GM12878 (cell line): Measurements from ENCODE around the gene C1S. TPM values are rescaled to one million over a fixed set of nuclear protein-coding genes. Genes with fewer than 3 reads are reported as not detected.
"Not testable (repeated sequence)": the region's sequence is repeated elsewhere in the genome, so short reads cannot be mapped to it uniquely, and the experiment has no call there.

Experiments used
- ATAC-seq: fragments of 200-7000 bp; cut with Tn5 transposase; 3 replicates; pipeline ENCODE4 v1.9.1; 2020; ENCODE audit warnings: mild to moderate bottlenecking, moderate library complexity
- BruUV-seq: library from RNA; stranded (reverse); fragments of 400-500 nt; replicated peaks from 2 replicates; lab custom pipeline; 2021; lab: Mats Ljungman, UMichigan
- CTCF ChIA-PET: fragments of 300-600 bp; sonication (Branson Sonifier 250); formaldehyde crosslinking; extraction: SDS; loops from one replicate; lab custom pipeline; 2021; ENCODE audit warnings: inconsistent platforms; lab: Yijun Ruan, JAX
- POLR2A ChIA-PET: fragments of 350-600 bp; formaldehyde crosslinking; extraction: SDS; loops from one replicate; lab custom pipeline; 2021; ENCODE audit warnings: inconsistent platforms; lab: Charles Lee
- RAD21 ChIA-PET: fragments of 300-600 bp; sonication (Branson Sonifier 250); formaldehyde crosslinking; loops from one replicate; lab custom pipeline; 2023; ENCODE audit warnings: antibody characterized with exemption; ENCODE audit not compliant: unreplicated experiment; lab: Charles Lee
- SMC1A ChIA-PET: fragments of 300-600 bp; sonication (Branson Sonifier 250); formaldehyde crosslinking; loops from one replicate; lab custom pipeline; 2023; ENCODE audit not compliant: unreplicated experiment, uncharacterized antibody; lab: Charles Lee
- DNase-seq: peaks from one replicate; pipeline ENCODE4 v3.0.0-alpha.2; 2011; ENCODE audit warnings: low read depth, low spot score
- FAIRE-seq: peaks from 3 replicates; lab custom pipeline; 2011; peaks lifted over from hg19 to GRCh38; lab: Jason Lieb, UNC
- H2AFZ ChIP-seq: 2 replicates; pipeline ENCODE4 v1.6.0; 2011; ENCODE audit warnings: low read depth, low read length, control low read depth; ENCODE audit not compliant: control insufficient read depth
- H3K27ac ChIP-seq: 2 replicates; pipeline ENCODE4 v1.5.1; 2011; ENCODE audit warnings: control low read depth; ENCODE audit not compliant: control insufficient read depth, insufficient read depth
- H3K27me3 ChIP-seq, 2 experiments: replicated peaks in 1 of 2; 2 replicates each; pipeline versions ENCODE4 v1.6.0 to v1.6.1; 2011; ENCODE audit warnings: low read length in 1 of 2; ENCODE audit not compliant: control insufficient read depth in 2 of 2, insufficient read depth in 2 of 2
- H3K36me3 ChIP-seq, 2 experiments: 2 replicates each; pipeline ENCODE4 v1.5.1; 2011; ENCODE audit warnings: low read length in 1 of 2; ENCODE audit not compliant: control insufficient read depth in 2 of 2, insufficient read depth in 2 of 2
- H3K4me1 ChIP-seq: 2 replicates; pipeline ENCODE4 v1.6.1; 2011; ENCODE audit warnings: mild to moderate bottlenecking, low read length, moderate library complexity, mixed read lengths; ENCODE audit not compliant: control insufficient read depth, insufficient read depth
- H3K4me2 ChIP-seq: 2 replicates; pipeline ENCODE4 v1.6.0; 2011; ENCODE audit warnings: control low read depth; ENCODE audit not compliant: control insufficient read depth, insufficient read depth
- H3K4me3 ChIP-seq: fragments of 200-600 bp; sonication (generic); 2 replicates; pipeline ENCODE4 v1.5.1; 2016
- H3K79me2 ChIP-seq: 2 replicates; pipeline ENCODE4 v1.6.0; 2011; ENCODE audit warnings: low read length; ENCODE audit not compliant: control insufficient read depth, insufficient read depth
- H3K9ac ChIP-seq: 2 replicates; pipeline ENCODE4 v1.8.0; 2011; ENCODE audit warnings: low read length, control low read depth, mixed read lengths; ENCODE audit not compliant: control insufficient read depth, insufficient read depth
- H3K9me3 ChIP-seq: replicated peaks from 3 replicates; pipeline ENCODE4 v1.5.1; 2011; ENCODE audit warnings: mild to moderate bottlenecking, low read length; ENCODE audit not compliant: control insufficient read depth, insufficient read depth
- H4K20me1 ChIP-seq: 2 replicates; pipeline ENCODE4 v1.6.0; 2011; ENCODE audit not compliant: control insufficient read depth, insufficient read depth
- ATF3 ChIP-seq: IDR thresholded peaks from 2 replicates; pipeline ENCODE4 v1.6.1; 2011; ENCODE audit warnings: low read depth, mild to moderate bottlenecking, low read length, moderate library complexity, borderline replicate concordance; ENCODE audit errors: extremely low read depth
- CEBPB ChIP-seq, 2 experiments: fragments of 150-350 bp in 1 of 2; IDR thresholded peaks; 2 replicates each; pipeline ENCODE4 v1.6.1; 2012 to 2014; ENCODE audit warnings: low read depth in 2 of 2, low read length in 2 of 2, borderline replicate concordance in 1 of 2, inconsistent platforms in 1 of 2
- CREB1 ChIP-seq: IDR thresholded peaks from 2 replicates; pipeline ENCODE4 v1.6.1; 2012; ENCODE audit warnings: low read depth, mild to moderate bottlenecking, inconsistent platforms
- IKZF1 ChIP-seq: fragments of 450-650 bp; conservative IDR thresholded peaks from 2 replicates; pipeline ENCODE4 v1.6.1; 2017; ENCODE audit warnings: antibody characterized with exemption, mild to moderate bottlenecking
- NFYA ChIP-seq: IDR thresholded peaks from 2 replicates; pipeline ENCODE4 v1.6.1; 2011; ENCODE audit warnings: low read depth, mild to moderate bottlenecking, low read length, improper control_type of control experiment, borderline replicate concordance
- NKRF ChIP-seq: fragments of 450-650 bp; conservative IDR thresholded peaks from 2 replicates; pipeline ENCODE4 v1.6.1; 2017; ENCODE audit warnings: mild to moderate bottlenecking, moderate library complexity
- NR2F1 ChIP-seq: fragments of 450-650 bp; conservative IDR thresholded peaks from 2 replicates; pipeline ENCODE4 v1.6.1; 2017; ENCODE audit warnings: mild to moderate bottlenecking
- PML ChIP-seq: IDR thresholded peaks from 2 replicates; pipeline ENCODE4 v1.6.1; 2012; ENCODE audit warnings: low read length, inconsistent platforms
- SIN3A ChIP-seq: IDR thresholded peaks from 2 replicates; pipeline ENCODE4 v1.6.1; 2012; ENCODE audit warnings: low read depth, low read length, improper control_type of control experiment
- SKIL ChIP-seq: fragments of 450-650 bp; IDR thresholded peaks from 2 replicates; pipeline ENCODE4 v1.6.1; 2017; ENCODE audit warnings: mild to moderate bottlenecking, low read depth, inconsistent platforms; ENCODE audit not compliant: poor library complexity, severe bottlenecking
- WGBS: methylation state at CpG from one replicate; pipeline ENCODE4 v1.1.6; 2016; ENCODE audit warnings: low lambda C conversion rate; ENCODE audit not compliant: insufficient replicate concordance, insufficient coverage; ENCODE audit errors: missing lambda C conversion rate; 5-methylcytosine and 5-hydroxymethylcytosine counted together
- in situ Hi-C: fragments of 300-500 bp; cut with MboI; formaldehyde crosslinking; loops from 9 replicates; pipeline ENCODE4 v1.14.3; 2018; ENCODE audit warnings: mixed read lengths
- intact Hi-C: fragments of 100-400 bp; cut with micrococcal nuclease; formaldehyde crosslinking; loops from one replicate; pipeline ENCODE4 v1.14.2; 2022; ENCODE audit not compliant: unreplicated experiment
- polyA plus RNA-seq, 11 experiments: library from polyadenylated mRNA; depleted of rRNA in 4 of 11; unstranded in 6 of 11; stranded (reverse) in 5 of 11; fragments of >200 nt; fragmentation: Nextera tagmentation in 4 of 11; fragmentation: Illumina TruSeq in 1 of 11; extraction: Ambion mirVana in 4 of 11; extraction: Trizol in 1 of 11; gene quantifications; 1 replicate in 1 of 11; 2 replicates in 10 of 11; pipeline versions ENCODE4 v1.2.1 to v1.2.3, GENCODE V29; 2011 to 2016; ENCODE audit warnings: inconsistent platforms in 2 of 11, missing spikeins in 2 of 11, low read depth in 1 of 11
- total RNA-seq, 4 experiments: library from RNA; depleted of rRNA in 3 of 4; stranded (reverse); fragments of >200 nt in 3 of 4; fragmentation: Illumina TruSeq in 1 of 4; extraction: Trizol in 1 of 4; gene quantifications; 2 replicates each; pipeline versions ENCODE4 v1.2.1 to v1.2.3, GENCODE V29; 2013 to 2021

The C1S gene
- total and polyA plus RNA-seq, 10 of the 15 experiments (the other 5 are each of a cell fraction or from before 2014, with no cell fraction given) = 0.10 to 1.4 (median 0.42) TPM

GRCh38 chr12:7054925-7055324, 5.6 kb upstream of the C1S start (continued):
- no peak for TF ChIP-seq SKIL
- TF ChIP-seq PML = no peak
- TF ChIP-seq NKRF = no peak
- TF ChIP-seq IKZF1 = no peak
- no peak for TF ChIP-seq CREB1
- no peak for TF ChIP-seq CEBPB (IDR thresholded peaks at IDR 0.05; ENCODE audit: borderline replicate concordance in 1 of 2, low read depth in 2 of 2, low read length in 2 of 2)
- no peak for TF ChIP-seq SIN3A
- no peak for TF ChIP-seq ATF3
- TF ChIP-seq NFYA = no peak
- TF ChIP-seq NR2F1 = no peak

GRCh38 chr12:7055736-7056135, 4.8 kb upstream of the C1S start:
- H4K20me1 ChIP-seq, ATAC-seq, H3K4me1 ChIP-seq, H3K9me3 ChIP-seq, H3K36me3 ChIP-seq, RAD21 ChIA-PET, H3K4me3 ChIP-seq, FAIRE-seq, H3K79me2 ChIP-seq, H3K9ac ChIP-seq, H2AFZ ChIP-seq, BruUV-seq, DNase-seq, H3K4me2 ChIP-seq, in situ Hi-C loops, intact Hi-C loops, H3K27me3 ChIP-seq, H3K27ac ChIP-seq: not testable (repeated sequence)
- ChIA-PET CTCF (interaction anchor here (1.1 to 3.8 kb wide), 4 partner anchors 11 to 89 kb away, joined by 3 to 14 read pairs (median 4); no protein-coding TSS in a partner anchor), POLR2A (interaction anchor here (0.5 kb wide), 1 partner anchor 428 kb away, joined by 4 read pairs; no protein-coding TSS in a partner anchor), SMC1A (interaction anchor here (0.9 to 1.2 kb wide), 2 partner anchors 13 to 57 kb away, joined by 3 to 4 read pairs; no protein-coding TSS in a partner anchor)
- 0% methylated on average over 2 of the region's 2 CpGs for WGBS
